DND-41 (cell line): Measurements from ENCODE around the gene NDUFA8.

Source experiments
- ATAC-seq: fragments of 200-7000 bp; cut with Tn5 transposase; 3 replicates; pipeline ENCODE4 v1.9.1; 2021; ENCODE audit warnings: low read depth; ENCODE audit not compliant: insufficient read depth
- DNase-seq: peaks from one replicate; pipeline ENCODE4 v3.0.0-alpha.2; 2020
- H2AFZ ChIP-seq: 2 replicates; pipeline ENCODE4 v1.6.0; 2012; ENCODE audit warnings: low read depth, low read length
- H3K27ac ChIP-seq: 2 replicates; pipeline ENCODE4 v1.5.1; 2012; ENCODE audit warnings: low read length, inconsistent platforms
- H3K27me3 ChIP-seq: fragments of 200-600 bp; sonication (generic); 2 replicates; pipeline ENCODE4 v1.6.0; 2012; ENCODE audit warnings: low read length, mild to moderate bottlenecking, inconsistent platforms; ENCODE audit not compliant: insufficient read depth, poor library complexity
- H3K36me3 ChIP-seq: 2 replicates; pipeline ENCODE4 v1.5.1; 2012; ENCODE audit warnings: low read length, inconsistent platforms; ENCODE audit not compliant: insufficient read depth
- H3K4me1 ChIP-seq: 2 replicates; pipeline ENCODE4 v1.5.1; 2012; ENCODE audit warnings: mild to moderate bottlenecking, low read length; ENCODE audit not compliant: insufficient read depth
- H3K4me2 ChIP-seq: 2 replicates; pipeline ENCODE4 v1.6.0; 2012; ENCODE audit warnings: mild to moderate bottlenecking, moderate library complexity, low read length, inconsistent platforms; ENCODE audit not compliant: insufficient read depth
- H3K4me3 ChIP-seq, 2 experiments: fragments of 200-600 bp in 1 of 2; shearing (Covaris generic) in 1 of 2; 2 replicates each; pipeline ENCODE4 v1.5.1; 2012 to 2016; ENCODE audit warnings: inconsistent platforms in 2 of 2, low read length in 2 of 2, mild to moderate bottlenecking in 2 of 2, low read depth in 1 of 2, moderate library complexity in 1 of 2
- H3K79me2 ChIP-seq: 2 replicates; pipeline ENCODE4 v1.6.0; 2012; ENCODE audit warnings: low read length, inconsistent platforms; ENCODE audit not compliant: insufficient read depth
- H3K9ac ChIP-seq: 2 replicates; pipeline ENCODE4 v1.6.0; 2012; ENCODE audit warnings: low read depth, mild to moderate bottlenecking, inconsistent platforms, low read length, moderate library complexity
- H3K9me3 ChIP-seq: 2 replicates; pipeline ENCODE4 v1.5.1; 2012; ENCODE audit warnings: low read length, moderate library complexity, mild to moderate bottlenecking, inconsistent platforms; ENCODE audit not compliant: insufficient read depth, severe bottlenecking
- H4K20me1 ChIP-seq: 2 replicates; pipeline ENCODE4 v1.6.0; 2012; ENCODE audit warnings: low read length; ENCODE audit not compliant: insufficient read depth
- EZH2 ChIP-seq: IDR thresholded peaks from 3 replicates; pipeline ENCODE4 v1.6.1; 2012; ENCODE audit warnings: borderline replicate concordance, low read depth, mild to moderate bottlenecking, moderate library complexity, low read length, inconsistent platforms; ENCODE audit not compliant: severe bottlenecking
- TF ChIP-seq, protein P1 (sequence below): IDR thresholded peaks from 2 replicates; pipeline ENCODE4 v1.5.1; 2012; ENCODE audit warnings: borderline replicate concordance, low read length, moderate library complexity, mild to moderate bottlenecking; ENCODE audit not compliant: poor library complexity, severe bottlenecking; ENCODE audit errors: extremely low read depth

NDUFA8 gene

DNA sequence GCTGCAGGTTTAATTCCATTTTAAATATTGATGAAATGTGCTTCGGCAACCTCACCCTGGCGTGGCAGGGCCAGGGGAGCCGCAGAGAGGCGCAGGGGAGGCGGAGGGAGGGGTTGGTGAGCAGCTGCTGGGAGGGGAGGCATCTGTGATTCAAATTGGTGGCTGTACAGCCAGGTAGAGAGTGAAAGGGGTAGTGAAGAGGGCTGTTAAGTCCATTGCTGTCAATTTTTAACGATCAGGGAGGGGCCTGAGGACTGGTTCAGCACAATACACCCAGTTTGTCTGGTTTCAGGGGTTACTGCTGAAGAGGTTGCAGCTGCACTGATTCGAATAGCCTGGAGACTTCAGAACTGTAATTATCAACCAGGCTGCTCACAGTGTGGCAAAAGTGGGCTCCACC is 37.8 kb upstream of the NDUFA8 start:
- Histone ChIP-seq H2AFZ (no peak overlapping the region), H3K4me1 (no peaks in the 10 kb centered on the region), H4K20me1 (no peaks in the 10 kb centered on the region; the same call in 1 of the 2 replicates), H3K9me3 (no peaks in the 10 kb centered on the region), H3K36me3 (no peaks in the 10 kb centered on the region), H3K4me2 (no peak overlapping the region), H3K27me3 (no peaks in the 10 kb centered on the region), H3K4me3 (no peak overlapping the region), H3K79me2 (no peaks in the 10 kb centered on the region), H3K27ac (no peak overlapping the region), H3K9ac (no peak overlapping the region)
- TF ChIP-seq EZH2: no peak
- TF ChIP-seq, protein P1, sequence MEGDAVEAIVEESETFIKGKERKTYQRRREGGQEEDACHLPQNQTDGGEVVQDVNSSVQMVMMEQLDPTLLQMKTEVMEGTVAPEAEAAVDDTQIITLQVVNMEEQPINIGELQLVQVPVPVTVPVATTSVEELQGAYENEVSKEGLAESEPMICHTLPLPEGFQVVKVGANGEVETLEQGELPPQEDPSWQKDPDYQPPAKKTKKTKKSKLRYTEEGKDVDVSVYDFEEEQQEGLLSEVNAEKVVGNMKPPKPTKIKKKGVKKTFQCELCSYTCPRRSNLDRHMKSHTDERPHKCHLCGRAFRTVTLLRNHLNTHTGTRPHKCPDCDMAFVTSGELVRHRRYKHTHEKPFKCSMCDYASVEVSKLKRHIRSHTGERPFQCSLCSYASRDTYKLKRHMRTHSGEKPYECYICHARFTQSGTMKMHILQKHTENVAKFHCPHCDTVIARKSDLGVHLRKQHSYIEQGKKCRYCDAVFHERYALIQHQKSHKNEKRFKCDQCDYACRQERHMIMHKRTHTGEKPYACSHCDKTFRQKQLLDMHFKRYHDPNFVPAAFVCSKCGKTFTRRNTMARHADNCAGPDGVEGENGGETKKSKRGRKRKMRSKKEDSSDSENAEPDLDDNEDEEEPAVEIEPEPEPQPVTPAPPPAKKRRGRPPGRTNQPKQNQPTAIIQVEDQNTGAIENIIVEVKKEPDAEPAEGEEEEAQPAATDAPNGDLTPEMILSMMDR: no peak
- DNase-seq (no peak), ATAC-seq (no peak)

GRCh38 chr9:122195875-122196274 is 36.3 kb upstream of the NDUFA8 start:
- H3K79me2 ChIP-seq: no peaks in the 10 kb centered on the region
- no peak overlapping the region for H3K4me2 ChIP-seq
- H3K4me3 ChIP-seq: no peak overlapping the region
- DNase-seq (no peak), ATAC-seq (no peak)
- H3K9me3 ChIP-seq: no peaks in the 10 kb centered on the region
- no peaks in the 10 kb centered on the region for H3K4me1 ChIP-seq
- no peak for TF ChIP-seq EZH2
- TF ChIP-seq, protein P1: no peak
- no peak overlapping the region for H2AFZ ChIP-seq
- no peaks in the 10 kb centered on the region for H3K27me3 ChIP-seq
- H3K9ac ChIP-seq: no peak overlapping the region
- no peaks in the 10 kb centered on the region for H3K36me3 ChIP-seq
- H3K27ac ChIP-seq: no peak overlapping the region
- no peaks in the 10 kb centered on the region; the same call in 1 of the 2 replicates for H4K20me1 ChIP-seq

DNA sequence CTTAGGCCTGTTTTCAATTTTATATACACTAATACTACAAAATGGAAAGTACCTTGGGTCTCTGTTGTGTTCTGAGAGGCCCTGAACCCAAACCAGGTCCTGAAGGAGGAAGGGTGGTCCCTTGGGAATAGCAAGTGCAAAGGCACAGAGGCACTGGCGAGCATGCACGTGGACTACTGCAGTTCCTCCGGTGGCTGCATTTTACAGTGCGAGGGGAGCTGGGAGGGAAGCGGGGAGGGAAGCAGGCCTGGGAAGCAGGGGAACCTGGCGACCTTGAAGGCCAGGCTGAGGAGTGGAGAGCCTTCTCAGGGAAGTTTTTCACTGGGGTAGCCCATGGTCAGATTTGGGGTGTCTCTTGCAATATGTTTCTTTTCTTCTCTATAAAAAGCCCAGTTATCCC is 34.1 kb upstream of the NDUFA8 start:
- ATAC-seq: no peak
- no peak overlapping the region for H3K27ac ChIP-seq
- no peaks in the 10 kb centered on the region; the same call in 1 of the 2 replicates for H4K20me1 ChIP-seq
- H2AFZ ChIP-seq: no peak overlapping the region
- no peaks in the 10 kb centered on the region for H3K79me2 ChIP-seq
- no peaks in the 10 kb centered on the region for H3K4me1 ChIP-seq
- no peaks in the 10 kb centered on the region for H3K9me3 ChIP-seq
- DNase-seq: no peak
- H3K4me3 ChIP-seq: no peak overlapping the region
- H3K36me3 ChIP-seq: no peaks in the 10 kb centered on the region
- no peak overlapping the region for H3K4me2 ChIP-seq
- TF ChIP-seq, protein P1: no peak
- no peak for TF ChIP-seq EZH2
- H3K27me3 ChIP-seq: no peaks in the 10 kb centered on the region
- no peak overlapping the region for H3K9ac ChIP-seq

DNA sequence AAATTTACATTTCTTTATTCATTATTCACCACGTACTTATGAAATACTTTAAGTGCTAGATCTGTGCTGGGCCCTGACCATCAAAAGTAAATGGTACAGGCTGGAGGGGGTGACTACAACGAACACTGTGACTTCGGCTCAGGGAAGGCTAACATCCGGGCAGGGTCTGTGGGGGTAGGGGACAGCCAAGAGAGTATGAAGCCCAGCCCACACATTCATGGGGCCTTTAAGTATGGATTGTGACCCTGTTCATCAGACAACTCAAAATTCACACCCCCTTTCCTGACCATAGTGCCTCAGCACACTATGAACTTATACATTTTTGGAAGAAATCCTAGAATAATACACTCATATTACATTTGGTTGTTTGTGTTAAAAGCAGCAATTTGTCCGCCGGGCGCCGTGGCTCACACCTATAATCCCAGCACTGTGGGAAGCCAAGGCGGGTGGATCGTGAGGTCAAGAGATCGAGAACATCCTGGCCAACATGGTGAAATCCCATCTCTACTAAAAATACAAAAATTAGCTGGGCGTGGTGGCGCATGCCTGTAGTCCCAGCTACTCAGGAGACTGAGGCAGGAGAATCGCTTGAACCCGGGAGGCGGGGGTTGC is 33.4 kb upstream of the NDUFA8 start:
- Histone ChIP-seq H3K4me3 (no peak overlapping the region), H3K9me3 (no peaks in the 10 kb centered on the region)
- ATAC-seq: no peak

More for the DNA sequence above, 33.4 kb upstream of the NDUFA8 start:
- no peak overlapping the region for H2AFZ ChIP-seq
- no peaks in the 10 kb centered on the region for H3K36me3 ChIP-seq
- TF ChIP-seq, protein P1: no peak
- no peak for TF ChIP-seq EZH2
- H3K27me3 ChIP-seq: no peaks in the 10 kb centered on the region
- no peak for DNase-seq
- H3K27ac ChIP-seq: no peak overlapping the region
- no peak overlapping the region for H3K4me2 ChIP-seq
- H3K9ac ChIP-seq: no peak overlapping the region
- no peaks in the 10 kb centered on the region; the same call in 1 of the 2 replicates for H4K20me1 ChIP-seq
- H3K79me2 ChIP-seq: no peaks in the 10 kb centered on the region
- H3K4me1 ChIP-seq: no peaks in the 10 kb centered on the region
